HepG2 (cell line): Measurements from ENCODE around the gene TEKT2. TPM values are rescaled to one million over a fixed set of nuclear protein-coding genes. Genes with fewer than 3 reads are reported as not detected.
A peak's percentile ranks its signal among the peaks of the same experiment; 100 is the strongest.

Experiments used
- ATAC-seq: fragments of 200-7000 bp; cut with Tn5 transposase; 3 replicates; pipeline ENCODE4 v1.9.1; 2020; ENCODE audit warnings: mild to moderate bottlenecking, moderate library complexity
- BruUV-seq: library from RNA; stranded (reverse); fragments of 400-500 nt; replicated peaks from 2 replicates; lab custom pipeline; 2021; lab: Mats Ljungman, UMichigan
- CTCF ChIA-PET: fragments of 300-600 bp; formaldehyde crosslinking; extraction: SDS; loops from one replicate; lab custom pipeline; 2021; ENCODE audit warnings: low total read pairs, inconsistent platforms, low intra/inter-chr PET ratio; lab: Yijun Ruan, JAX
- POLR2A ChIA-PET: fragments of 350-600 bp; sonication (Branson Sonifier 250); formaldehyde crosslinking; loops from one replicate; lab custom pipeline; 2020; ENCODE audit warnings: antibody characterized with exemption, inconsistent platforms; lab: Yijun Ruan, JAX
- DNase-seq: peaks from one replicate; pipeline ENCODE4 v3.0.0-alpha.2; 2015; ENCODE audit warnings: low spot score
- FAIRE-seq: peaks from 3 replicates; lab custom pipeline; 2011; peaks lifted over from hg19 to GRCh38; lab: Jason Lieb, UNC
- H2AFZ ChIP-seq: one replicate; pipeline ENCODE4 v1.6.1; 2011; ENCODE audit warnings: low read length, inconsistent platforms
- H3K27ac ChIP-seq: fragments of 300-600 bp; 3 replicates; pipeline ENCODE4 v1.8.0; 2011; ENCODE audit warnings: mixed run types, mild to moderate bottlenecking, mixed read lengths, low read length, inconsistent platforms; ENCODE audit not compliant: insufficient read depth; ENCODE audit errors: extremely low read length
- H3K27me3 ChIP-seq, 2 experiments: fragments of 200-600 bp in 1 of 2; 2 replicates in 1 of 2; 3 replicates in 1 of 2; pipeline versions ENCODE4 v1.6.0 to v1.8.0; 2011; ENCODE audit warnings: low read length in 2 of 2, mild to moderate bottlenecking in 2 of 2, moderate library complexity in 2 of 2, inconsistent platforms in 1 of 2; ENCODE audit not compliant: insufficient read depth in 2 of 2, control insufficient read depth in 1 of 2
- H3K36me3 ChIP-seq, 2 experiments: fragments of 200-600 bp in 1 of 2; replicated peaks in 1 of 2; 2 replicates in 1 of 2; 3 replicates in 1 of 2; pipeline versions ENCODE4 v1.5.1 to v1.8.0; 2011; ENCODE audit warnings: low read length in 2 of 2, inconsistent platforms in 1 of 2; ENCODE audit not compliant: insufficient read depth in 2 of 2, control insufficient read depth in 1 of 2
- H3K4me1 ChIP-seq: 2 replicates; pipeline ENCODE4 v1.5.1; 2012; ENCODE audit warnings: low read length, inconsistent platforms; ENCODE audit not compliant: insufficient read depth
- H3K4me2 ChIP-seq: 2 replicates; pipeline ENCODE4 v1.6.0; 2011; ENCODE audit warnings: low read depth, low read length, inconsistent platforms
- H3K4me3 ChIP-seq, 3 experiments: fragments of 200-600 bp in 1 of 3; sonication (generic), shearing (Covaris generic) in 1 of 3; replicated peaks in 1 of 3; 2 replicates each; pipeline ENCODE4 v1.5.1; 2011 to 2016; ENCODE audit warnings: low read length in 3 of 3, inconsistent platforms in 2 of 3, low read depth in 2 of 3, mild to moderate bottlenecking in 2 of 3, control low read depth in 1 of 3, mixed read lengths in 1 of 3; ENCODE audit not compliant: insufficient read depth in 1 of 3
- H3K79me2 ChIP-seq: one replicate; pipeline ENCODE4 v1.6.1; 2011; ENCODE audit warnings: low read length, inconsistent platforms; ENCODE audit not compliant: insufficient read depth
- H3K9ac ChIP-seq: 2 replicates; pipeline ENCODE4 v1.6.0; 2011; ENCODE audit warnings: mild to moderate bottlenecking, low read depth, low read length, inconsistent platforms; ENCODE audit not compliant: insufficient read depth
- H3K9me3 ChIP-seq: 2 replicates; pipeline ENCODE4 v1.5.1; 2012; ENCODE audit warnings: mild to moderate bottlenecking, low read length
- H4K20me1 ChIP-seq: 2 replicates; pipeline ENCODE4 v1.6.0; 2011; ENCODE audit warnings: inconsistent platforms, mild to moderate bottlenecking, low read length, moderate library complexity; ENCODE audit not compliant: insufficient read depth
- ERF ChIP-seq: IDR thresholded peaks from 2 replicates; pipeline ENCODE4 v1.6.1; 2018; ENCODE audit warnings: missing biosample characterization, missing genetic modification reagents
- GTF2F1 ChIP-seq: fragments of 150-350 bp; IDR thresholded peaks from 2 replicates; pipeline ENCODE4 v1.6.1; 2014; ENCODE audit warnings: low read length
- KDM2A ChIP-seq: sonication (generic); formaldehyde crosslinking; IDR thresholded peaks from 2 replicates; pipeline ENCODE4 v1.4.0; 2020; ENCODE audit warnings: low read depth, missing genetic modification reagents, borderline replicate concordance
- LCORL ChIP-seq, 2 experiments: fragments of 450-650 bp in 1 of 2; sonication (generic) in 1 of 2; formaldehyde crosslinking in 1 of 2; IDR thresholded peaks; 2 replicates each; pipeline versions ENCODE4 v1.5.0 to v1.6.1; 2017 to 2020; ENCODE audit warnings: antibody characterized with exemption in 1 of 2, missing genetic modification reagents in 1 of 2
- MEF2D ChIP-seq: sonication (generic); formaldehyde crosslinking; IDR thresholded peaks from 2 replicates; pipeline ENCODE4 v1.5.1; 2020; ENCODE audit warnings: mild to moderate bottlenecking, missing genetic modification reagents
- NR1H2 ChIP-seq: sonication (generic); formaldehyde crosslinking; IDR thresholded peaks from 2 replicates; pipeline ENCODE4 v1.8.1; 2022; ENCODE audit warnings: low read depth, missing genetic modification reagents, borderline replicate concordance
- PHF20 ChIP-seq: sonication (generic); formaldehyde crosslinking; IDR thresholded peaks from 2 replicates; pipeline ENCODE4 v1.5.0; 2020; ENCODE audit warnings: mild to moderate bottlenecking, missing genetic modification reagents
- REXO4 ChIP-seq: sonication (generic); formaldehyde crosslinking; IDR thresholded peaks from 2 replicates; pipeline ENCODE4 v1.8.0; 2022; ENCODE audit warnings: missing genetic modification reagents, mild to moderate bottlenecking, borderline replicate concordance
- SAP130 ChIP-seq: IDR thresholded peaks from 2 replicates; pipeline ENCODE4 v1.6.1; 2016; ENCODE audit warnings: low read depth
- STAG1 ChIP-seq: sonication (generic); formaldehyde crosslinking; IDR thresholded peaks from 2 replicates; pipeline ENCODE4 v1.4.0; 2020; ENCODE audit warnings: missing genetic modification reagents
- SUZ12 ChIP-seq: fragments of 150-350 bp; IDR thresholded peaks from 2 replicates; pipeline ENCODE4 v1.6.1; 2014; ENCODE audit warnings: low read depth, low read length
- ZFP36L2 ChIP-seq: sonication (generic); formaldehyde crosslinking; IDR thresholded peaks from 2 replicates; pipeline ENCODE4 v1.4.0; 2020; ENCODE audit warnings: missing genetic modification reagents
- ZNF484 ChIP-seq: sonication (generic); formaldehyde crosslinking; IDR thresholded peaks from 2 replicates; pipeline ENCODE4 v1.5.1; 2020; ENCODE audit warnings: mild to moderate bottlenecking, low read depth, missing genetic modification reagents, borderline replicate concordance
- ZNF556 ChIP-seq: sonication (generic); formaldehyde crosslinking; IDR thresholded peaks from 2 replicates; pipeline ENCODE4 v1.4.0; 2020; ENCODE audit warnings: mild to moderate bottlenecking, missing genetic modification reagents, borderline replicate concordance
- ZNF747 ChIP-seq: sonication (generic); formaldehyde crosslinking; IDR thresholded peaks from 2 replicates; pipeline ENCODE4 v1.8.1; 2023; ENCODE audit warnings: missing genetic modification reagents, mild to moderate bottlenecking, borderline replicate concordance
- ZNF788 ChIP-seq: sonication (generic); formaldehyde crosslinking; IDR thresholded peaks from 2 replicates; pipeline ENCODE4 v1.5.0; 2020; ENCODE audit warnings: mild to moderate bottlenecking, missing genetic modification reagents, borderline replicate concordance
- WGBS: methylation state at CpG from one replicate; pipeline ENCODE4 v1.1.6; 2017; ENCODE audit warnings: low lambda C conversion rate; 5-methylcytosine and 5-hydroxymethylcytosine counted together
- in situ Hi-C: cut with HindIII; loops from 2 replicates; pipeline ENCODE4 v1.10.0; 2017; ENCODE audit warnings: low pct_unique_long_range_greater_than_20kb; ENCODE audit not compliant: extremely low pct_ligation_motif_present
- intact Hi-C: fragments of 100-400 bp; cut with micrococcal nuclease; formaldehyde crosslinking; loops from one replicate; pipeline ENCODE4 v1.10.0; 2022; ENCODE audit not compliant: unreplicated experiment
- polyA plus RNA-seq, 8 experiments: library from polyadenylated mRNA; depleted of rRNA in 3 of 8; stranded (reverse) in 7 of 8; unstranded in 1 of 8; fragments of >200 nt; fragmentation: Illumina TruSeq in 4 of 8; extraction: Trizol in 4 of 8; gene quantifications; 2 replicates each; pipeline versions ENCODE4 v1.2.1 to v1.2.3, GENCODE V29; 2011 to 2016; ENCODE audit warnings: low read depth in 4 of 8, missing spikeins in 1 of 8, mixed read lengths in 1 of 8; ENCODE audit not compliant: insufficient read depth in 1 of 8
- total RNA-seq, 5 experiments: library from RNA; depleted of rRNA; stranded (reverse); fragments of >200 nt; fragmentation: Illumina TruSeq; extraction: Trizol; gene quantifications; 2 replicates each; pipeline ENCODE4 v1.2.3, GENCODE V29; 2016; ENCODE audit warnings: low read depth in 1 of 5
- TF ChIP-seq, protein P1 (sequence below): sonication (generic); formaldehyde crosslinking; IDR thresholded peaks from 2 replicates; pipeline ENCODE4 v1.5.0; 2020; ENCODE audit warnings: mild to moderate bottlenecking, missing genetic modification reagents, moderate library complexity
- TF ChIP-seq, protein P2 (sequence below), 2 experiments: sonication (generic) in 1 of 2; formaldehyde crosslinking in 1 of 2; IDR thresholded peaks; 2 replicates each; pipeline versions ENCODE4 v1.4.0 to v1.6.1; 2018 to 2020; ENCODE audit warnings: missing genetic modification reagents in 2 of 2, borderline replicate concordance in 1 of 2, low read depth in 1 of 2, mild to moderate bottlenecking in 1 of 2, missing biosample characterization in 1 of 2
- TF ChIP-seq, protein P3 (sequence below): sonication (generic); formaldehyde crosslinking; IDR thresholded peaks from 2 replicates; pipeline ENCODE4 v1.4.0; 2020; ENCODE audit warnings: mild to moderate bottlenecking, missing genetic modification reagents

TEKT2 gene
- total and polyA plus RNA-seq, 2 of the 13 experiments (the other 11 are each of a cell fraction or from before 2014, with no cell fraction given) = 0.31 to 0.38 TPM

DNA sequence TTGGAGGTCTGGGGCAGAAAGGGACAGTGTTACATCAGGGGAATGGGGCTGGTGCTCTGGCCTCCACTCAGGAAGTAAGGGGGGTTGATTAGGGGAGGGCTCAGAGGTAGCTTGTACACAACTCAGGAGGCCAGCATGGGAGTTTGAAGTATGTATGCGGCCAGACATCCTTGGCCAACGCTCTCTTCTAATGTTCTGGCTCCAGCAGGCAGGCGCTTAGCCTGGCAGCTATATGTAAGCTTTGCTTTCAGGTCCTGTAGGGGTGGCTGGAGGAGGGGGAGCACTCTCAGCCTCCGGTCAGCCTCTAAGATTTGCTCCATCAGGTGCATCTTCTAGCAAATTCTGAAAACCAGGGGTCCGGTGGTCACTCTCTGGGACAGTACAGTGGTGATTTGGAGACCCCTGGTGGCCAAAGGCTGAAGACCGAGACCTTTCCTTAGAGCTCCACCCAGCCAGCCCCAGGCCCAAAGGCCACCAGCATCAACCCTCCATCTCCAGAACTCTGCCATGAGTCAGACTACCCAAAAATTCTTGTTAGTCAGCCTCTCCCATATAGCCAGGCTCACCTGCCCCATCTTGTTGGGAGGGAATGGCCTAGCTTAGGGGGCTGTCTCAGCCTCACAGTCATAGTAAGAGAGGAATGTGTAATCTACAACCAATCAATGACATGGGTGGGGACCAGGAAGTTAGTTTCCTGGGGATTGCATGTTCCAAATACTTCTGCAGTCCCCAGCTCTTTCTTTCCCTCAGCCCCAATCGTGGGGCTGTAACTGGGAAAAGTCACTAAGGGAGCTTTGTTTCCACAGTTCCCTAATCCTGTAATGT, 50.8 kb downstream of the TEKT2 start:
- ATAC-seq = peak; percentile 95
- POLR2A ChIA-PET = interaction anchor here (1.0 to 1.7 kb wide), 5 partner anchors 14 to 172 kb away, joined by 3 to 4 read pairs (median 4); partner anchors contain the start of genes SH3D21 and TRAPPC3
- BruUV-seq = no TSS peak
- TF ChIP-seq, protein P1, sequence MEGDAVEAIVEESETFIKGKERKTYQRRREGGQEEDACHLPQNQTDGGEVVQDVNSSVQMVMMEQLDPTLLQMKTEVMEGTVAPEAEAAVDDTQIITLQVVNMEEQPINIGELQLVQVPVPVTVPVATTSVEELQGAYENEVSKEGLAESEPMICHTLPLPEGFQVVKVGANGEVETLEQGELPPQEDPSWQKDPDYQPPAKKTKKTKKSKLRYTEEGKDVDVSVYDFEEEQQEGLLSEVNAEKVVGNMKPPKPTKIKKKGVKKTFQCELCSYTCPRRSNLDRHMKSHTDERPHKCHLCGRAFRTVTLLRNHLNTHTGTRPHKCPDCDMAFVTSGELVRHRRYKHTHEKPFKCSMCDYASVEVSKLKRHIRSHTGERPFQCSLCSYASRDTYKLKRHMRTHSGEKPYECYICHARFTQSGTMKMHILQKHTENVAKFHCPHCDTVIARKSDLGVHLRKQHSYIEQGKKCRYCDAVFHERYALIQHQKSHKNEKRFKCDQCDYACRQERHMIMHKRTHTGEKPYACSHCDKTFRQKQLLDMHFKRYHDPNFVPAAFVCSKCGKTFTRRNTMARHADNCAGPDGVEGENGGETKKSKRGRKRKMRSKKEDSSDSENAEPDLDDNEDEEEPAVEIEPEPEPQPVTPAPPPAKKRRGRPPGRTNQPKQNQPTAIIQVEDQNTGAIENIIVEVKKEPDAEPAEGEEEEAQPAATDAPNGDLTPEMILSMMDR (CRISPR knock-in tag) = peak; percentile 89
- TF ChIP-seq ZNF747 = no peak; the same call in 1 of the 2 replicates
- no peak for TF ChIP-seq GTF2F1
- TF ChIP-seq NR1H2 (CRISPR knock-in tag) = no peak
- TF ChIP-seq ZNF484 = no peak
- peak; percentile 89 for TF ChIP-seq STAG1
- TF ChIP-seq REXO4 (CRISPR knock-in tag) = no peak
- TF ChIP-seq PHF20 (CRISPR knock-in tag) = no peak
- TF ChIP-seq MEF2D (CRISPR knock-in tag) = peak; percentile 23; the same call in 1 of the 2 replicates
- TF ChIP-seq, protein P2, sequence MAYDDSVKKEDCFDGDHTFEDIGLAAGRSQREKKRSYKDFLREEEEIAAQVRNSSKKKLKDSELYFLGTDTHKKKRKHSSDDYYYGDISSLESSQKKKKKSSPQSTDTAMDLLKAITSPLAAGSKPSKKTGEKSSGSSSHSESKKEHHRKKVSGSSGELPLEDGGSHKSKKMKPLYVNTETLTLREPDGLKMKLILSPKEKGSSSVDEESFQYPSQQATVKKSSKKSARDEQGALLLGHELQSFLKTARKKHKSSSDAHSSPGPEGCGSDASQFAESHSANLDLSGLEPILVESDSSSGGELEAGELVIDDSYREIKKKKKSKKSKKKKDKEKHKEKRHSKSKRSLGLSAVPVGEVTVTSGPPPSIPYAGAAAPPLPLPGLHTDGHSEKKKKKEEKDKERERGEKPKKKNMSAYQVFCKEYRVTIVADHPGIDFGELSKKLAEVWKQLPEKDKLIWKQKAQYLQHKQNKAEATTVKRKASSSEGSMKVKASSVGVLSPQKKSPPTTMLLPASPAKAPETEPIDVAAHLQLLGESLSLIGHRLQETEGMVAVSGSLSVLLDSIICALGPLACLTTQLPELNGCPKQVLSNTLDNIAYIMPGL (CRISPR knock-in tag; IDR thresholded peaks at IDR 0.05; ENCODE audit: borderline replicate concordance in 1 of 2, low read depth in 1 of 2) = 0 out of 4 replicates have a peak, but pooled peaks of 1 of the 2 experiments have one; percentile 23
- no peak for TF ChIP-seq ERF (CRISPR knock-in tag)
- no peak for TF ChIP-seq SUZ12
- peak; percentile 34; the same call in 1 of the 2 replicates for TF ChIP-seq KDM2A (CRISPR knock-in tag)
- no peak for TF ChIP-seq LCORL (IDR thresholded peaks at IDR 0.05)
- TF ChIP-seq LCORL (CRISPR knock-in tag; IDR thresholded peaks at IDR 0.05) = 0 out of 2 replicates have a peak, but pooled peaks have one; percentile 25
- TF ChIP-seq ZNF556 = no peak
- TF ChIP-seq ZNF788 (CRISPR knock-in tag) = 0 out of 2 replicates have a peak, but pooled peaks have one; percentile 66
- no peak for TF ChIP-seq ZFP36L2 (CRISPR knock-in tag)
- TF ChIP-seq, protein P3, sequence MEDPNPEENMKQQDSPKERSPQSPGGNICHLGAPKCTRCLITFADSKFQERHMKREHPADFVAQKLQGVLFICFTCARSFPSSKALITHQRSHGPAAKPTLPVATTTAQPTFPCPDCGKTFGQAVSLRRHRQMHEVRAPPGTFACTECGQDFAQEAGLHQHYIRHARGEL (CRISPR knock-in tag) = peak; percentile 99
- TF ChIP-seq SAP130 = 0 out of 2 replicates have a peak, but pooled peaks have one; percentile 13

More for the DNA sequence above, 50.8 kb downstream of the TEKT2 start:
- intact Hi-C loops (loop anchor here (1.0 kb wide), 1 partner anchor 35 kb away; no protein-coding TSS in a partner anchor), in situ Hi-C loops (loop anchor here (5.0 kb wide), 1 partner anchor 37 kb away; no protein-coding TSS in a partner anchor)
- peak; percentile 50 for FAIRE-seq
- H3K4me1 ChIP-seq = peaks cover 18% of the 10 kb centered on the region
- no peak overlapping the region for H3K4me3 ChIP-seq
- H4K20me1 ChIP-seq = no peaks in the 10 kb centered on the region
- no peaks in the 10 kb centered on the region for H3K9me3 ChIP-seq
- CTCF ChIA-PET = interaction anchor here (1.5 to 4.5 kb wide), 3 partner anchors 32 to 53 kb away, joined by 6 to 104 read pairs (median 9); no protein-coding TSS in a partner anchor
- 48% methylated on average over 4 of the region's 7 CpGs for WGBS
- no peak overlapping the region for H3K4me2 ChIP-seq
- peak; percentile 52 for DNase-seq
- H3K79me2 ChIP-seq = no peaks in the 10 kb centered on the region
- H3K9ac ChIP-seq = no peak overlapping the region
- H3K27ac ChIP-seq = no peak overlapping the region
- no peak overlapping the region for H2AFZ ChIP-seq
- H3K27me3 ChIP-seq = no peaks in the 10 kb centered on the region
- H3K36me3 ChIP-seq = peaks cover 10 to 32% of the 10 kb centered on the region in 2 experiments; a peak in 4 of 5 replicates
